Activated gamma-delta T cell treated with anti-CD3 and anti-CD28 coated beads, Interleukin-2, amount 50 U/mL, for 16 hours (primary cell): ENCODE measurements around the gene PAX5.

Source experiments
- DNase-seq: peaks from one replicate; pipeline ENCODE4 v3.0.0-alpha.2; 2020; ENCODE audit warnings: low read depth

PAX5 gene

DNA sequence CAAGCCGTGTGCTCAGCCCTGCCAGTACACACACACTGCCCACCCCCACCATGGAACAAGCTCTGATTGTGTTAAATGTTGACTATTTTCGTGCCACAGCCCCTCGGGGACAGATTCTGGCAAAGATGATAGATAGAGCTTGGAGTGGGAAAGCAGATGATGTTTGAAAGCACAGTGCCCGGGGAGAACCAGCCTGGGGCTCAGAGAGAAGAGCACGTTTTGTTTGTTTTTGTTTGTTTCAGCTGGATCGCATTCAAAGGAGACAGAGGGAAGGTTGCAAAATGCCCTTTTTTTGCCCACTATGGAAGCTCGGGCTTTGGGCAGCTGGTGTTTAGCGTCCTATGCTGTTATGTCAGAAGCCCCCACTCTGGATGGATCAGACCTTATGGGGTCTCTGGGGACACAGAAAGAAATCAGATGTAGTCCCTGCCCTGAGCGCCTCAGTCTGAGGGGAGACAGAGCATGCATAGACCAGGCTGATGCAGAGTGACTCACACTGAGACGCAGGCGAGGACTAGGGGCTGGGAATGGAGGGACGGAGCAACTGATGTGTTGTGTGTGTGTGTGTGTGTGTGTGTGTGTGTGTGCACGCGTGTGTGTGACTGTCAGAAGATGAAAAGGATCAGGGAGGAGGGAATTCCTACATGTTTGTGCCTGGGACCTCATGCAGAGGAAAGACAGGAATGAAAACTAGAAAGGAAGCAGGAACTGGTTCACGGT, 231.7 kb downstream of the PAX5 start:
- no peak for DNase-seq

GRCh38 chr9:36800455-36800854, 233.6 kb downstream of the PAX5 start:
- no peak for DNase-seq

GRCh38 chr9:36798350-36799065, 235.6 kb downstream of the PAX5 start:
- no peak for DNase-seq

GRCh38 chr9:36797471-36798220, 236.4 kb downstream of the PAX5 start:
- DNase-seq = no peak

DNA sequence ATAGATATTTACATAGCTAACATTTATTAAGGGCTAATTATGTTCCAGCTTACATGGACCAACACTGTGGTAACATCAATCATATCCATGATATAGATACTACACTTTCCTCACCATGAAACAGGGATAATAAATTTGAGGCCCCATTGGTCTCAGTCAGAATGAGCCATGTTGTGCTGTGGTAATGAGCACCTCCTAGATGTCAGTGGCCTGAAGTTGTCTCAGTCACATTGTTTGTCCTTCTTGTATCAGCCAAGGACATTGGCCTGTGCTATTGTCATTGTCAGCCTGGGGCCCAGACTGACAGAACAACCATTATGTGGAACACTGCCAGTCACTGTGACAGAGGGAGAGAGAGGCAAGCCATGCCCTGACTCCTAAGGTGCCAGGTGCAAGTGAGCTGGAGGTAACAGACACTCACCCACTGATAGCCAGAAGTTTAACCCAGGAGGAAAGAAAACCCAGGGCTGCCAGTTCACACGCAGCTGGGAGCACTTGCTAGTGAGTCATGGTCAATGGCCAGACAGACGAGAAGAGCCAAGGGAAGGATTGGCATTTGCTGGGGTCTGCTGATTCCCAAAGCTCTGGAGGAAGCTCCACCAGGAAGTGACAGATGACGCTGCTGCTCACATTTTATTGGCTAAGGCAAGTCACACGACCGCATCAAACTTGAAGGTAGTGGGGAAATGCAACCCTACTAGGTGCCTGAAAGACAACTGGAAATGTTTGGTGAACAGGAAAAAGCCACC, 237.2 kb downstream of the PAX5 start:
- no peak for DNase-seq

- DNase-seq = no peak
Measured at GRCh38 chr9:36794461-36794860, 239.6 kb downstream of the PAX5 start.

GRCh38 chr9:36793277-36793676, 240.8 kb downstream of the PAX5 start:
- DNase-seq = no peak

DNA sequence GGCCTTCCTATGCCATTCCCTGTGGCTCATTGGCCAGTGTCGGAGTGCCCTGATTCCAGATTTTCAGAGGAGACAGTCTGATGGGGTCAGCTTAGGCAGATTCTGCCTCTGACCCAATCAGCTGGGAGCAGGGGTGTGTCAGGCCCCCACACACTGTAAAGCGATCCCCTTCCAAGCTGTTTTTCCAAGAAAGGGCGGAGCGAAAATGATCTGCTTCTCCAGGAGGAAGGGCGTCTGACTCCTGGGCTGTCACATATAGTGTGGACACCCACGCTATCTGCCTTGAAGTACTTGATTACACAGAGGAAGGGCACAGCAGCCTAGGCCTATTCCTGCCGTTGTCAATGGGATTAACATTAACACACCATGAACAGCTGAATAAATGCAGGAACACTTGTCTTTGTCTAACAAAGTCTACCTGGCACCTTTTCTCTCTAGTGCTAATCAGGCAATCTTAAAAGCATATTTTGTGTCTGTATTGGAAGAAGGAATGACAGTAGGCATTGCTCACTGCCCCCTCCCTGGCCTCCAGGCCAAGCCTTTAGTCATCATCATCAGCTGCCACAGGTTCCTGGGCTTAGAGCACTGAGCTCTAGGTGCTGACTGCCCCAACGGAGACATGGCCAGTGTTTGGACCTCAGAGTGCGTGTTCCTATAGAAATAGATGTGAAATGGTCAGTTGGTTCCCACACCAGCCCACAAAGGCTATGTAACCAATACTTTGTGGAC, 242.7 kb downstream of the PAX5 start:
- DNase-seq = no peak

DNA sequence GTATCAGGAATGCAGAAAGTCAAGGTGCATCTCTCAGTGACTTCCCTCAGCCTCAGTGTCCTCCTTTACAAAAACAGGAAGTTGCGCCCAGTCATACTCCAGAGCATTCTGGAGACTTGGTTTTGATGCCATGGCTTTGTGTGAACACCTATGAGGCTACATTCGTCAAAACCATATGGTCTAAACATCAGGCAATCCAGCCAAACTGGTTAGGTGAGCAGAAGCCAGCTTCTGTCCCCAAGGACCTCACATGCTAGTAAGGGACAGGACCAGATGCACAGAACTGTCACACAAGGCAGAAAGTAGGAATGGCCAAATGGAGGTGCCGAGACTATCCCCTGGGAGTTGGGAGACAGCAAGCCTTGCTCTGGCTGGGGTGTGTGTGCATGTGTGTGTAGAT, 244.2 kb downstream of the PAX5 start:
- DNase-seq = no peak

- DNase-seq = no peak
Measured at GRCh38 chr9:36788534-36788933, 245.5 kb downstream of the PAX5 start.

- DNase-seq = no peak
Measured at GRCh38 chr9:36787709-36788108, 246.4 kb downstream of the PAX5 start.
